Measurements from ENCODE around the gene GPR139. TPM values are rescaled to one million over a fixed set of nuclear protein-coding genes. Genes with fewer than 3 reads are reported as not detected.

GPR139 gene
- total RNA-seq, 3 donors from 2014 or later = not detected

- intact Hi-C loops (cut with DNase I, micrococcal nuclease) = no loop called here
- ATAC-seq (no peak), DNase-seq (no peak)
- no peaks in the 10 kb centered on the region for H3K4me1 ChIP-seq (ENCODE audit: low read depth)
- H3K4me3 ChIP-seq = no peak overlapping the region
- H3K36me3 ChIP-seq (ENCODE audit: low read depth) = no peaks in the 10 kb centered on the region
- no peak for TF ChIP-seq CTCF (IDR thresholded peaks at IDR 0.05)
- H3K9me3 ChIP-seq = peaks cover 6% of the 10 kb centered on the region
These were observed 852 bp downstream of the GPR139 start for GRCh38 chr16:20072874-20073202.

GRCh38 chr16:20072146-20072873 is 1.4 kb downstream of the GPR139 start:
- no peak for ATAC-seq
- Histone ChIP-seq H3K4me1 (ENCODE audit: low read depth) (no peaks in the 10 kb centered on the region), H3K4me3 (no peak overlapping the region), H3K36me3 (ENCODE audit: low read depth) (no peaks in the 10 kb centered on the region), H3K9me3 (peaks cover 6% of the 10 kb centered on the region)
- no peak for DNase-seq
- TF ChIP-seq CTCF (IDR thresholded peaks at IDR 0.05) = no peak
- intact Hi-C loops (cut with DNase I, micrococcal nuclease) = no loop called here

DNA sequence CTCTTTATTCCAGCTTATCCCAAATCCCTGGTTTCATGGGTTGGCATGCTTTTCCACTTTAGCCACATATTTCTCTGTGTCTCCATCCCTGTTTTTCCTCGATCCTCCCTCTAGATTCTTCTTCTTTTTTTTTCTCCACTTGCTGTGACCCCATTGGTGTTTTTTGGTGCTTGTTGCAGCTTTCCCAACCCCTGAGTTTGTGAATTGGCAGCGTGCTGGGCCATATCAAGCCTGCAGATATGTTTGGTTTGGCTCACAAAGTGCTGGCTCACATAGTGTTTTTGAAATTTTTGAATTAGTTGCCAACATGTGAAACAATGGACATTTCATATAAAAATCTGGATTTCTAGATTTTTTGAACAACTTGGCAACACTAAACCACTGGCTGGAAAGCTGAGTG is 8.8 kb downstream of the GPR139 start:
- intact Hi-C loops (cut with DNase I, micrococcal nuclease) = no loop called here
- H3K9me3 ChIP-seq = peaks cover 6% of the 10 kb centered on the region
- no peak for DNase-seq
- no peak for ATAC-seq
- no peaks in the 10 kb centered on the region for H3K4me1 ChIP-seq (ENCODE audit: low read depth)
- H3K36me3 ChIP-seq (ENCODE audit: low read depth) = no peaks in the 10 kb centered on the region
- TF ChIP-seq CTCF (IDR thresholded peaks at IDR 0.05) = no peak
- H3K4me3 ChIP-seq = no peak overlapping the region

GRCh38 chr16:20064520-20064919 is 9.2 kb downstream of the GPR139 start:
- Histone ChIP-seq H3K36me3 (ENCODE audit: low read depth) (no peaks in the 10 kb centered on the region), H3K9me3 (peaks cover 6% of the 10 kb centered on the region), H3K4me3 (no peak overlapping the region), H3K4me1 (ENCODE audit: low read depth) (no peaks in the 10 kb centered on the region)
- no peak for TF ChIP-seq CTCF (IDR thresholded peaks at IDR 0.05)
- intact Hi-C loops (cut with DNase I, micrococcal nuclease) = no loop called here
- ATAC-seq = no peak
- no peak for DNase-seq

- no peak for DNase-seq
- no peaks in the 10 kb centered on the region for H3K36me3 ChIP-seq (ENCODE audit: low read depth)
- H3K4me1 ChIP-seq (ENCODE audit: low read depth) = no peaks in the 10 kb centered on the region
- TF ChIP-seq CTCF (IDR thresholded peaks at IDR 0.05) = no peak
- intact Hi-C loops (cut with DNase I, micrococcal nuclease) = no loop called here
- ATAC-seq = no peak
- H3K9me3 ChIP-seq = no peaks in the 10 kb centered on the region
- H3K4me3 ChIP-seq = no peak overlapping the region
These were observed 12.6 kb downstream of the GPR139 start for GRCh38 chr16:20061132-20061531.

GRCh38 chr16:20056436-20056835 is 17.3 kb downstream of the GPR139 start:
- intact Hi-C loops (cut with DNase I, micrococcal nuclease) = no loop called here
- no peak for ATAC-seq
- H3K4me1 ChIP-seq (ENCODE audit: low read depth) = no peaks in the 10 kb centered on the region
- DNase-seq = no peak
- no peaks in the 10 kb centered on the region for H3K9me3 ChIP-seq
- no peaks in the 10 kb centered on the region for H3K36me3 ChIP-seq (ENCODE audit: low read depth)
- no peak overlapping the region for H3K4me3 ChIP-seq
- no peak for TF ChIP-seq CTCF (IDR thresholded peaks at IDR 0.05)
